NT2/D1 (cell line): ENCODE results near the gene PTGR2.

Experiments
- SUZ12 ChIP-seq: IDR thresholded peaks from 2 replicates; pipeline ENCODE4 v1.6.1; 2011; ENCODE audit not compliant: insufficient read length, insufficient read depth; ENCODE audit errors: extremely low read depth
- YY1 ChIP-seq: IDR thresholded peaks from 2 replicates; pipeline ENCODE4 v1.6.1; 2011; ENCODE audit not compliant: insufficient read length, insufficient read depth
- ZNF274 ChIP-seq: IDR thresholded peaks from 2 replicates; pipeline ENCODE4 v1.6.1; 2011; ENCODE audit warnings: mild to moderate bottlenecking, low read depth, low read length

GRCh38 chr14:73851567-73852382, at the start of gene PTGR2:
- TF ChIP-seq YY1 (no peak), SUZ12 (no peak), ZNF274 (no peak)
